Uterus (tissue), 2 donors: Measurements from ENCODE around the gene STT3A.

ENCODE experiments used
- POLR2A ChIP-seq, 2 donors: fragments of 450-650 bp; IDR thresholded peaks; one replicate each; pipeline ENCODE4 v1.6.1; 2016; ENCODE audit warnings: antibody characterized with exemption in 2 of 2, mild to moderate bottlenecking in 1 of 2, moderate library complexity in 1 of 2
- TF ChIP-seq, protein P1 (sequence below), 4 experiments: fragments of 200-600 bp in 2 of 4; fragments of 450-650 bp in 2 of 4; sonication (generic) in 2 of 4; IDR thresholded peaks; one replicate each; pipeline ENCODE4 v1.5.1; 2016 to 2019; ENCODE audit warnings: antibody characterized with exemption in 4 of 4, mild to moderate bottlenecking in 2 of 4, moderate library complexity in 1 of 4

DNA sequence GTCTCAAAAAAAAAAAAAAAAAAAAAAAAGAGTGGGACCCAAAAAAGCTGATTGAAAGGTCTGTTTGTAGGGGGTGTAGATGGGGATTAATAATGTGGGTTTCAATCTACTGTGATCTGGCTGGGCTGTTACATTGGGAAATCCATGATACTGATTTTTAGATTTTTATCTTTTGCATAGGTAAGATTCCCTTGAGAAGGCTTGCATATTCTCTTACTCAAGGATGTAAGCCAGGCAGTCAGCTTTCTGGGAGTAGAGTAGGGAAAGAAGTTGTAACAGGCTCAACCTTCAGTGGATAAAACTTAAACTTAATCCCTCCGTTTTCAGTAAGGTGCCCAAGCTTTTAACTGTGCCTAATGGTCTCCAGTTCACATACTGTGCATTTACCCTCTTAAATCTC, 30.4 kb downstream of the STT3A start:
- TF ChIP-seq, protein P1, sequence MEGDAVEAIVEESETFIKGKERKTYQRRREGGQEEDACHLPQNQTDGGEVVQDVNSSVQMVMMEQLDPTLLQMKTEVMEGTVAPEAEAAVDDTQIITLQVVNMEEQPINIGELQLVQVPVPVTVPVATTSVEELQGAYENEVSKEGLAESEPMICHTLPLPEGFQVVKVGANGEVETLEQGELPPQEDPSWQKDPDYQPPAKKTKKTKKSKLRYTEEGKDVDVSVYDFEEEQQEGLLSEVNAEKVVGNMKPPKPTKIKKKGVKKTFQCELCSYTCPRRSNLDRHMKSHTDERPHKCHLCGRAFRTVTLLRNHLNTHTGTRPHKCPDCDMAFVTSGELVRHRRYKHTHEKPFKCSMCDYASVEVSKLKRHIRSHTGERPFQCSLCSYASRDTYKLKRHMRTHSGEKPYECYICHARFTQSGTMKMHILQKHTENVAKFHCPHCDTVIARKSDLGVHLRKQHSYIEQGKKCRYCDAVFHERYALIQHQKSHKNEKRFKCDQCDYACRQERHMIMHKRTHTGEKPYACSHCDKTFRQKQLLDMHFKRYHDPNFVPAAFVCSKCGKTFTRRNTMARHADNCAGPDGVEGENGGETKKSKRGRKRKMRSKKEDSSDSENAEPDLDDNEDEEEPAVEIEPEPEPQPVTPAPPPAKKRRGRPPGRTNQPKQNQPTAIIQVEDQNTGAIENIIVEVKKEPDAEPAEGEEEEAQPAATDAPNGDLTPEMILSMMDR (IDR thresholded peaks at IDR 0.05), result no peak
- no peak for TF ChIP-seq POLR2A (IDR thresholded peaks at IDR 0.05)
